Prostate gland (tissue), 2 donors: Measurements from ENCODE around the gene APBA2. TPM values are rescaled to one million over a fixed set of nuclear protein-coding genes. Genes with fewer than 3 reads are reported as not detected.

Experiments
- DNase-seq: peaks from one replicate; pipeline ENCODE4 v3.0.0-alpha.2; 2019; ENCODE audit warnings: low spot score
- H3K27ac ChIP-seq, 2 donors: fragments of 200-600 bp; sonication (generic); 2 replicates each; pipeline ENCODE4 v1.5.1; 2017 to 2019
- H3K27me3 ChIP-seq: fragments of 200-600 bp; sonication (generic); replicated peaks from 2 replicates; pipeline ENCODE4 v1.5.1; 2019; ENCODE audit not compliant: insufficient read depth
- H3K36me3 ChIP-seq, 2 donors: fragments of 200-600 bp; sonication (generic); 1 replicate in 1 of 2; 2 replicates in 1 of 2; pipeline versions ENCODE4 v1.5.1 to v1.8.1; 2017 to 2019
- H3K4me1 ChIP-seq: fragments of 200-600 bp; sonication (generic); replicated peaks from 2 replicates; pipeline ENCODE4 v1.5.1; 2019
- H3K4me3 ChIP-seq, 2 donors: fragments of 200-600 bp; sonication (generic); 2 replicates each; pipeline ENCODE4 v1.5.1; 2017 to 2019
- H3K9me3 ChIP-seq: fragments of 200-600 bp; sonication (generic); 2 replicates; pipeline ENCODE4 v1.5.1; 2017
- POLR2A ChIP-seq: fragments of 450-650 bp; IDR thresholded peaks from one replicate; pipeline ENCODE4 v1.6.1; 2016; ENCODE audit warnings: antibody characterized with exemption, mild to moderate bottlenecking
- POLR2AphosphoS5 ChIP-seq: sonication (generic); formaldehyde crosslinking; IDR thresholded peaks from one replicate; pipeline ENCODE4 v1.6.1; 2017; ENCODE audit warnings: antibody characterized with exemption
- WGBS: methylation state at CpG from one replicate; pipeline ENCODE4 v1.1.5; 2018; 5-methylcytosine and 5-hydroxymethylcytosine counted together
- intact Hi-C: fragments of 100-400 bp; cut with DNase I; formaldehyde crosslinking; loops from one replicate; pipeline ENCODE4 v1.14.2; 2022
- total RNA-seq, 2 donors: library from RNA; depleted of rRNA; stranded (reverse); fragments of >200 nt; gene quantifications; one replicate each; pipeline ENCODE4 v1.1.0, GENCODE V29; 2016
- TF ChIP-seq, protein P1 (sequence below), 4 experiments: fragments of 200-600 bp in 2 of 4; fragments of 450-650 bp in 2 of 4; sonication (generic) in 2 of 4; IDR thresholded peaks; 1 replicate in 3 of 4; 2 replicates in 1 of 4; pipeline ENCODE4 v1.5.1; 2016 to 2019; ENCODE audit warnings: antibody characterized with exemption in 4 of 4, mild to moderate bottlenecking in 2 of 4, moderate library complexity in 2 of 4

Gene APBA2
- total RNA-seq, 2 donors from 2014 or later = 2.6 to 25.3 TPM

DNA sequence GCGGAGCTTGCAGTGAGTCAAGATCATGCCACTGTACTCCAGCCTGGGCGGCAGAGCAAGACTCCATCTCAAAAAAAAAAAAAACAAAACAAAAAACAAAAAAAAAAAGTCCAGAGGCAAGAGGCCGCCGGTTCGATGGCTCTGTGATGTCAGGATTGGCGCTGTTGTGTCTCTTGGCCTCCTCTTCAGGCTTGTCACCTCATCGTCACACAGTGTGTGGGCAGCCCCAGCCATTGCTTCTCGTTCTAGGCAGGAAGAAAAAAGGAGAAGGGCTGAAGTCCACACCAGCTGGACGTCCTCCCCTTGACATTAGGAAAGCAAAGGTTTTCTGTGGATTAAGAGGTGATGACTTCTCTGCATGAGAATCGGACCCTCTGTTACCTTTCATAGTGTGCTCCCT is 192.8 kb downstream of the APBA2 start:
- intact Hi-C loops = no loop called here
- Histone ChIP-seq H3K9me3 (no peaks in the 10 kb centered on the region), H3K4me3 (no peak overlapping the region), H3K4me1 (peaks cover 2% of the 10 kb centered on the region), H3K36me3 (no peaks in the 10 kb centered on the region), H3K27ac (no peak overlapping the region), H3K27me3 (no peaks in the 10 kb centered on the region)
- DNase-seq = no peak
- no peak for TF ChIP-seq POLR2AphosphoS5
- TF ChIP-seq POLR2A = no peak
- TF ChIP-seq, protein P1, sequence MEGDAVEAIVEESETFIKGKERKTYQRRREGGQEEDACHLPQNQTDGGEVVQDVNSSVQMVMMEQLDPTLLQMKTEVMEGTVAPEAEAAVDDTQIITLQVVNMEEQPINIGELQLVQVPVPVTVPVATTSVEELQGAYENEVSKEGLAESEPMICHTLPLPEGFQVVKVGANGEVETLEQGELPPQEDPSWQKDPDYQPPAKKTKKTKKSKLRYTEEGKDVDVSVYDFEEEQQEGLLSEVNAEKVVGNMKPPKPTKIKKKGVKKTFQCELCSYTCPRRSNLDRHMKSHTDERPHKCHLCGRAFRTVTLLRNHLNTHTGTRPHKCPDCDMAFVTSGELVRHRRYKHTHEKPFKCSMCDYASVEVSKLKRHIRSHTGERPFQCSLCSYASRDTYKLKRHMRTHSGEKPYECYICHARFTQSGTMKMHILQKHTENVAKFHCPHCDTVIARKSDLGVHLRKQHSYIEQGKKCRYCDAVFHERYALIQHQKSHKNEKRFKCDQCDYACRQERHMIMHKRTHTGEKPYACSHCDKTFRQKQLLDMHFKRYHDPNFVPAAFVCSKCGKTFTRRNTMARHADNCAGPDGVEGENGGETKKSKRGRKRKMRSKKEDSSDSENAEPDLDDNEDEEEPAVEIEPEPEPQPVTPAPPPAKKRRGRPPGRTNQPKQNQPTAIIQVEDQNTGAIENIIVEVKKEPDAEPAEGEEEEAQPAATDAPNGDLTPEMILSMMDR (IDR thresholded peaks at IDR 0.05) = no peak
- WGBS = 96% methylated on average over 10 of the region's 10 CpGs

DNA sequence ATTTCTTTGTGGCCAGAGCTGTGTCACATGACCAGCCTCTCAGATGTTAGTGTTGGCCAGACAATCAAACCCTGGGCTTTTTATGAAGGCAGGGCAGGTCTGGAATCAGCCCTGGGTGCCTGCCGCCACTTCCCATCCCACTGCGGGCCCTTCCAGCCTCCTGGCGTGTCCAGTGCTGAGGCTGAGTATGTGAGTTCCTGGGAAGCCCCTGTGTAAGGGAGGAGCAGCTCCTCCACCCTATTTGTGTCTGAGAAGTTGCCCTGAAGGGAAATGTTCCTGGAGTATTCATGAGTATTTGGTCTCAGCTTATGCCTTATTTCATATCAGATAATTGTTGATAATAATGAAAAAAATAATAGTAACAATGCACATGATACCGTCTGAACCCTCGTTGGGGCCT is 193.7 kb downstream of the APBA2 start:
- WGBS = 83% methylated on average over 5 of the region's 5 CpGs
- TF ChIP-seq, protein P1 (IDR thresholded peaks at IDR 0.05) = no peak
- TF ChIP-seq POLR2A (no peak), POLR2AphosphoS5 (no peak)
- intact Hi-C loops = no loop called here

DNA sequence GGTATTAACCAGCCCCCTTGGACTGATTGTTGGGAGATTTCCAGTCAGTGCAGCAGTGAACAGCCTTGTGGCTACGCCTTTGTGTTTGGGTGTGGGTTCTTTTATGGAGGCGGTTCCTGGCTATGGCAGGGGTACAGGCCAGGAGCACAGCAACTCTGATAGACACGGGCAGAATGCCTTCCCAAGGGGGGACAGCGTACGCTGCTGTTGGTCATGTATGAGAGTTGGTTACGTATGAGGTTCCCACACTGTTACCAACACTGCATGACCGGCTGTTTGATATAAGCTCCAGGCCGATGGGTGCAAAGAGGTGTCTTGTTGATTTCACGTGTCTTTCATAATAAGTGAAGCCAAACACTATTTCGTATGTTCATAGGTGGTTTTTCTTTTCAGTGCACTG is 196.0 kb downstream of the APBA2 start:
- Histone ChIP-seq H3K4me1 (peaks cover 4% of the 10 kb centered on the region), H3K36me3 (no peaks in the 10 kb centered on the region), H3K27ac (no peak overlapping the region), H3K4me3 (no peak overlapping the region), H3K9me3 (no peaks in the 10 kb centered on the region), H3K27me3 (no peaks in the 10 kb centered on the region)
- 91% methylated on average over 10 of the region's 10 CpGs for WGBS
- TF ChIP-seq, protein P1 (IDR thresholded peaks at IDR 0.05) = no peak
- no peak for TF ChIP-seq POLR2A
- no peak for TF ChIP-seq POLR2AphosphoS5
- no peak for DNase-seq
- intact Hi-C loops = loop anchor here (2.0 kb wide), 1 partner anchor 207 kb away; no protein-coding TSS in a partner anchor

More for the DNA sequence above, 193.7 kb downstream of the APBA2 start:
- Histone ChIP-seq H3K27ac (no peak overlapping the region), H3K9me3 (no peaks in the 10 kb centered on the region), H3K36me3 (no peaks in the 10 kb centered on the region), H3K27me3 (no peaks in the 10 kb centered on the region), H3K4me1 (peaks cover 4% of the 10 kb centered on the region), H3K4me3 (no peak overlapping the region)
- no peak for DNase-seq

DNA sequence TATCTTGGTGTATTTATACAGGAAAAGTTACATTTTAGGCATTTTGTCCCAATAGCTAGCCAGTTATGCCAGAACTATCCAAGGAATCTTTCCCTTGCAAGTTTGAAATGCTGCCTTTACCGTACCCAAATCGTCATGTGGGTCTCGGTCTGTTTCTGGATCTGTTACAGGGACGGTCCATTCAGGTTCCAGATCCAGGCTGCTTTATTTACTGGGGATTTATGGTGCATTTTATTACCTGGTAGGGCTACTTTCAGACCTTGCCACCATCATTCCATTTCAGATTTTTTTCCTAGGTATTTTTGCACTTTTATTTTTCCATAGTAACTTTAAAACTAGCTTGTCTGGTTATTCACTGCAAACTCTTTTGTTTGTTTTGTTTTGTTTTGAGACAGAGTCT is 197.4 kb downstream of the APBA2 start:
- 47% methylated on average over 4 of the region's 4 CpGs for WGBS
- no peaks in the 10 kb centered on the region for H3K27me3 ChIP-seq
- no peak overlapping the region for H3K4me3 ChIP-seq
- no peaks in the 10 kb centered on the region for H3K9me3 ChIP-seq
- no peak for TF ChIP-seq POLR2A
- no peak for TF ChIP-seq POLR2AphosphoS5
- TF ChIP-seq, protein P1 (IDR thresholded peaks at IDR 0.05) = no peak
- H3K27ac ChIP-seq = no peak overlapping the region
- intact Hi-C loops = loop anchor here (2.0 kb wide), 1 partner anchor 208 kb away; no protein-coding TSS in a partner anchor
- H3K36me3 ChIP-seq = no peaks in the 10 kb centered on the region
- no peak for DNase-seq
- peaks cover 4% of the 10 kb centered on the region for H3K4me1 ChIP-seq

DNA sequence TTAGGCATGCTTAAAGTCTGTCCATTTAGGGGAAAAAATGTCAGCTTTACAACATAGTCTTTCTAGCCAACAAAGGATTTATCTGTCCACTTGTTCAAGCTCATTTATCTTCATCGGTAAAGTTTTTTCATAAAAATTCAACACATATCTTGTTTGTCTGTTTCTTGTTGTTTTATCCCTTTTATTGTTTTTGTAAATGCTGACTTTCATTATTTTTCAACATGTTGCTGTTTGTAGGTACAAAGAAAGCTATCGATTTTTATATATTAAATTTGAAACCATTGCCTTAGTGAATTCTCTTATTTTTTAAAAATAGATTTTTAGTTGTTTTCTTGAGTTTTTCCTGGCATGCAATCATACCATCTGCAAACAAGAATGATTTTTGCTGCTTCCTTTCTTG is 198.1 kb downstream of the APBA2 start:
- 72% methylated on average over 2 of the region's 2 CpGs for WGBS
- H3K27me3 ChIP-seq = no peaks in the 10 kb centered on the region
- H3K4me3 ChIP-seq = no peak overlapping the region
- no peak overlapping the region for H3K27ac ChIP-seq
- no peaks in the 10 kb centered on the region for H3K9me3 ChIP-seq
- intact Hi-C loops = loop anchor here (2.0 kb wide), 1 partner anchor 209 kb away; no protein-coding TSS in a partner anchor
- H3K4me1 ChIP-seq = peaks cover 4% of the 10 kb centered on the region
- no peaks in the 10 kb centered on the region for H3K36me3 ChIP-seq
- TF ChIP-seq POLR2A (no peak), POLR2AphosphoS5 (no peak)
- TF ChIP-seq, protein P1 (IDR thresholded peaks at IDR 0.05) = no peak
- no peak for DNase-seq
